ENCODE results near the gene CARD9. TPM values are rescaled to one million over a fixed set of nuclear protein-coding genes. Genes with fewer than 3 reads are reported as not detected.
"Not testable (repeated sequence)": the region's sequence is repeated elsewhere in the genome, so short reads cannot be mapped to it uniquely, and the experiment has no call there.

The CARD9 gene
- total RNA-seq, 1 experiment from 2014 or later, result 0.28 TPM

GRCh38 chr9:136357202-136357725 lies 16.2 kb downstream of the CARD9 start:
- Histone ChIP-seq H3K4me3 (ENCODE audit: insufficient read depth, low read depth, low read length) (no peak overlapping the region), H3K27me3 (ENCODE audit: control insufficient read depth, insufficient read depth, low read length) (no peaks in the 10 kb centered on the region), H3K36me3 (replicated peaks; ENCODE audit: control insufficient read depth, insufficient read depth, low read length) (no peaks in the 10 kb centered on the region; the same call in 1 of the 2 replicates)
- no peak for DNase-seq

DNA sequence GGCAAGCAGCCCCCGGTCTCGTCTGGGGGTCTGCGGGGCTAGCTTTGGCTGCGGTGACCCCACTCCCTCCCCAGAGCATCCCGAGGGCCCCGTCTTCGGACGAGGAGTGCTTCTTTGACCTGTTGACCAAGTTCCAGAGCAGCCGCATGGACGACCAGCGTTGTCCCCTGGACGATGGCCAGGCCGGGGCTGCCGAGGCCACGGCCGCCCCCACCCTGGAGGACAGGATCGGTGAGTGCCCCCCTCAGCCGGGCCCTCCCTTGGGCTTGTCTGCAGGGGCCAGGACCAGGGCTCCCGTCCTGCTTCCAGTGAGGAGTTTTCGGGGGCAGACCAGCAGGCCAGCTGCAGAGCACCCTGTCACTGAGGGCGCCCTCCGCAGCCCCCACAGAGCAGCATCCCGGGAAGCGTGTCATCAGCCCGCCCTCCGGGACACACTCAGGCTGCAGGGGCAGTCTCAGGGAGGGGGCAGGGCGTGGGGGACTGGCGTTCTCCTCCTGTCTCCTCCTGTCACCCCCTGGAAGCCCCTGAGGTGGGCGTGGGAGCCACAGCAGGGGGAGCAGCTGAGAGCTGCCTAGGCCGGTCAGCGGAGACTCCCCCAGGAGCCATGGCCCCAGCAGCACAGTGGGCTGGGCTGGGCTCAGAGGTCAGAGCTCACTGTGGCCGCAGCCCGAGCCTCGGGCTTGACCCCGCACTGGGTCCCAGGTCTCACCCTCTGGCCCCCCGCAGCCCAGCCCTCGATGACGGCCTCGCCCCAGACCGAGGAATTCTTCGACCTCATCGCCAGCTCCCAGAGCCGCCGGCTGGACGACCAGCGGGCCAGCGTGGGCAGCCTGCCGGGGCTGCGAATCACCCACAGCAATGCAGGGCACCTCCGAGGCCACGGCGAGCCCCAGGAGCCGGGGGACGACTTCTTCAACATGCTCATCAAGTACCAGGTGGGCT lies 17.6 kb downstream of the CARD9 start:
- H3K4me3 ChIP-seq (ENCODE audit: insufficient read depth, low read depth, low read length), result no peak overlapping the region
- H3K27me3 ChIP-seq (ENCODE audit: control insufficient read depth, insufficient read depth, low read length), result no peaks in the 10 kb centered on the region
- no peaks in the 10 kb centered on the region for H3K36me3 ChIP-seq (replicated peaks; ENCODE audit: control insufficient read depth, insufficient read depth, low read length)
- DNase-seq, result peak; percentile 66

DNA sequence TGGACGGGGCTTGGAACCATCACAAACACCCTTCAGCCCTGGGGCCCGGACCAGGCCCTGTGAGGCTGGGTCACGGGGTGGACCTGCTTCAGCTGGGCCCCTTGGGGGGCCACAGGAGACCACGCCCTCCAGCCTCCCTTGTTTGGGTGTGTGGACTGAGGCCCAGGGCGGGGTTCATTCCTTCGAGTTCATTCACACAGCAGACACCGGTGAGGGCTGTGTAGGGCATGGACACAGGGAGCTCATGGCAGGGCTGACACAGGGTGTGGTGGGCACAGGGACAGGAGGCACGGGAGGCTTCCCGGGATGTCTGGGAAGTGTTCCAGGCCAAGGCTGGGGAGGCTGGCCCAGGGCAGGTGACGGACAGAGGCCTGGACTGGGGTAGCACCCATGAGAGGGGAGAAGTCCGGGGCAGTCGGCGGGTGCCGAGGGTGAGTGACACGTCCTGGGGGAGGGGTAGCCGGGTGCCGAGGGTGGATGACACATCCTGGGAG lies 18.8 kb downstream of the CARD9 start:
- H3K36me3 ChIP-seq (replicated peaks; ENCODE audit: control insufficient read depth, insufficient read depth, low read length), result no peaks in the 10 kb centered on the region

GRCh38 chr9:136353757-136354488 lies 19.5 kb downstream of the CARD9 start:
- H3K27me3 ChIP-seq (ENCODE audit: control insufficient read depth, insufficient read depth, low read length), result no peaks in the 10 kb centered on the region
- DNase-seq, result no peak
- no peak overlapping the region for H3K4me3 ChIP-seq (ENCODE audit: insufficient read depth, low read depth, low read length)
- H3K36me3 ChIP-seq (replicated peaks; ENCODE audit: control insufficient read depth, insufficient read depth, low read length), result no peaks in the 10 kb centered on the region

More for the DNA sequence above, 18.8 kb downstream of the CARD9 start:
- peak; percentile 66 for DNase-seq
- no peak overlapping the region for H3K4me3 ChIP-seq (ENCODE audit: insufficient read depth, low read depth, low read length)
- H3K27me3 ChIP-seq (ENCODE audit: control insufficient read depth, insufficient read depth, low read length), result no peaks in the 10 kb centered on the region

DNA sequence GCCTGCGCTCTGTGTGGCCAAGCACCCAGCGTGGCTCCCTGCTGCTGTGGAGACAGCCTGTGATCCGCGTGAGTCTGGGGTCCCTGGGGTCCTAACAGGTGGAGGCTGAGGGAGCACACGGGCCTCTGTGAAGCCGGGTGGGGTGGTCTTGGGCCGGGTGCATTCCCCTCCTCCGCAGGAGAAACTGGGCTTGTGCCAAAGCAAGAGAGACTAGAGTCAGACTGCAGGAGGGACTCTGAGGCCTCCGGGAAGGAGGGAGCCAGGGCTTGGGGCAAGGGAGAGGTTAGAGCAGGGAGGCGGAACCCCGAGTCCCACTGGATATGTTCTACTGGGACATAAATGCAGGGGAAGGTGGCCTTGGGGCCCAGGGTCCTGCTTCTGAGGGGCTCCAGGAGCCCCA lies 20.4 kb downstream of the CARD9 start:
- DNase-seq, result no peak
- H3K36me3 ChIP-seq (replicated peaks; ENCODE audit: control insufficient read depth, insufficient read depth, low read length), result no peaks in the 10 kb centered on the region
- no peak overlapping the region for H3K4me3 ChIP-seq (ENCODE audit: insufficient read depth, low read depth, low read length)
- no peaks in the 10 kb centered on the region for H3K27me3 ChIP-seq (ENCODE audit: control insufficient read depth, insufficient read depth, low read length)

DNA sequence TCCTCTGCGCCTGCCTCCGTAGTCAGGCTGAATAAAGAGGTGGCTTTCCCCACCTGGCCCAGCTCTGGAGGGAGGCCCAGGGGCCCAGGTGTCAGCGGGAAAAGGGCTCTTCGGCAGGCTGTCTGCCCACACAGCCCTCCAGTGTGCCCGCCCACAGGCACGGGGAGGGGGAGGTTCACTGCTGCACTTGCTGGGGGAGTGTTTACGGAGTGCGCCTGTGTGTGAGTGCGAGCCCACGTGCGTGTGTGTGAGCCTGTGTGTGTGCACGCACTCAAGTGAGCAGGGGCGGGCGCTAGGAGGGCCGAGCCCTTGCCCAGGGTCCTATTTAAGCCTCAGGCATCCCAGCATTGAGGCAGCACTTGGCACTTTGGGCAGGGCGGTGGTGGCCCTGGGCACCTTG lies 20.8 kb downstream of the CARD9 start:
- peak; percentile 81 for DNase-seq

DNA sequence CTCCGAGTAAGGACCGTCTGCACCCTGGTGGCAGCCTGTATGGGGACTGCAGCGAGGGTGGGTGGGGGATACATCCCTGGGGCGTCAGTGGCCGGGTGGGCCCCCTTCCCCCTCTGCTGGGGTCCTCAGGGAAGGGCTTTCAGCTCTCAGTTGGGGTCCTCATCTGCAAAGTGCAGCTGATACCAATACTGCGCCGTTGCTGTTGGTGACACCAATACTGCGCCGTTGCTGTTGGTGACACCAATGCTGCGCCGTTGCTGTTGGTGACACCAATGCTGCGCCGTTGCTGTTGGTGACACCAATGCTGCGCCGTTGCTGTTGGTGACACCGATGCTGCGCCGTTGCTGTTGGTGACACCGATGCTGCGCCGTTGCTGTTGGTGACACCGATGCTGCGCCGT lies 21.6 kb downstream of the CARD9 start:
- not testable (repeated sequence) for DNase-seq; H3K4me3 ChIP-seq (ENCODE audit: insufficient read depth, low read depth, low read length); H3K27me3 ChIP-seq (ENCODE audit: control insufficient read depth, insufficient read depth, low read length); H3K36me3 ChIP-seq (replicated peaks; ENCODE audit: control insufficient read depth, insufficient read depth, low read length)

More for the DNA sequence above, 20.8 kb downstream of the CARD9 start:
- Histone ChIP-seq H3K27me3 (ENCODE audit: control insufficient read depth, insufficient read depth, low read length) (no peaks in the 10 kb centered on the region), H3K36me3 (replicated peaks; ENCODE audit: control insufficient read depth, insufficient read depth, low read length) (no peaks in the 10 kb centered on the region), H3K4me3 (ENCODE audit: insufficient read depth, low read depth, low read length) (no peak overlapping the region)

DNA sequence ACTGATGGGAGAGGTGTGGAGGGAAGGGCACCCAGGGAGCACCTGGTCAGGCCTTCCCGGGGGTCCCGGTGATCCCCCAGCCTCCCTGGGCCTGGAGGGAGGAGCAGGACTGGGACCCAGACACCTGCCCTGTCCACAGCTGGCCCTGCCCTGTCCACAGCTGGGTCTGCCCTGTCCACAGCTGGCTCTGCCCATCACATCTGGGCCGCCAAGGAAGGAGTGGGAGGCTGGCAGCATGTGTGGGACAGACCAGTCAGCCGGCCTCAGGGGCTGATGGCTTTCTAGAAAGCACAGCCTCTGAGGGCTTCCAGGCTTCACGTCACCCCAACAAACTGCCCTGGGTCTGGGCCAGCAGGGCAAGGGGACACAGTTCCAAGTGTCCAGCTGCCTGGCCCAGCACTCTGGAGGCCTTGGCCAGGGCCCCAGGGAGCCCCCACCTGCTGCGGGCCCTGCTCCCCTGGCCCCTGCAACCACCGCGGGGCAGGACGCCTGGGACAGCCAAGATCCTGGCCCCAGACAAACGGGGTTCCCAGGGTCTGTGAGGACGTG lies 22.1 kb downstream of the CARD9 start:
- H3K4me3 ChIP-seq (ENCODE audit: insufficient read depth, low read depth, low read length), result no peak overlapping the region
- no peak for DNase-seq
- H3K27me3 ChIP-seq (ENCODE audit: control insufficient read depth, insufficient read depth, low read length), result no peaks in the 10 kb centered on the region
- H3K36me3 ChIP-seq (replicated peaks; ENCODE audit: control insufficient read depth, insufficient read depth, low read length), result no peaks in the 10 kb centered on the region

- Histone ChIP-seq H3K27me3 (ENCODE audit: control insufficient read depth, insufficient read depth, low read length) (no peaks in the 10 kb centered on the region), H3K4me3 (ENCODE audit: insufficient read depth, low read depth, low read length) (no peak overlapping the region), H3K36me3 (replicated peaks; ENCODE audit: control insufficient read depth, insufficient read depth, low read length) (no peaks in the 10 kb centered on the region)
- DNase-seq, result no peak
Measured at GRCh38 chr9:136349546-136349945, 23.9 kb downstream of the CARD9 start.

DNA sequence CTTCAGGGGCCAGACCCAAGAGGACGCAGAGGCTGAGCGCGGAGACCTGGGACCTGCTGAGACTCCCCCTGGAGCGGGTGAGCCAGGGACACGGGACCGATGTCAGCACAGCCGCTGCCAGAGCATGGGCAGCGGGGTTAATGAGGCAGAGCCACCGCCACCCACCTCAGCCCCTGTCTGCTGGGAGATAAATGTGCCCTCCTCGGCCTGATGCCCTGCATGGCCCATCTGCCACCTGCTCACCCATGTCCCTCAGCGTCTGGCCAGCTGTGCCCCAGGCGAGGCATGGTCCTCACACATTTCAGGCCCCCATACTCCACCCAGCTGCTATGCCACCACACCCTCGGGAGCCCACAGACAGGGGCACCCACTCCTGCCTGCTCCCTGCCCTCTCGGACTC lies 24.8 kb downstream of the CARD9 start:
- Histone ChIP-seq H3K36me3 (replicated peaks; ENCODE audit: control insufficient read depth, insufficient read depth, low read length) (no peaks in the 10 kb centered on the region), H3K27me3 (ENCODE audit: control insufficient read depth, insufficient read depth, low read length) (no peaks in the 10 kb centered on the region), H3K4me3 (ENCODE audit: insufficient read depth, low read depth, low read length) (no peak overlapping the region)
- DNase-seq, result no peak

DNA sequence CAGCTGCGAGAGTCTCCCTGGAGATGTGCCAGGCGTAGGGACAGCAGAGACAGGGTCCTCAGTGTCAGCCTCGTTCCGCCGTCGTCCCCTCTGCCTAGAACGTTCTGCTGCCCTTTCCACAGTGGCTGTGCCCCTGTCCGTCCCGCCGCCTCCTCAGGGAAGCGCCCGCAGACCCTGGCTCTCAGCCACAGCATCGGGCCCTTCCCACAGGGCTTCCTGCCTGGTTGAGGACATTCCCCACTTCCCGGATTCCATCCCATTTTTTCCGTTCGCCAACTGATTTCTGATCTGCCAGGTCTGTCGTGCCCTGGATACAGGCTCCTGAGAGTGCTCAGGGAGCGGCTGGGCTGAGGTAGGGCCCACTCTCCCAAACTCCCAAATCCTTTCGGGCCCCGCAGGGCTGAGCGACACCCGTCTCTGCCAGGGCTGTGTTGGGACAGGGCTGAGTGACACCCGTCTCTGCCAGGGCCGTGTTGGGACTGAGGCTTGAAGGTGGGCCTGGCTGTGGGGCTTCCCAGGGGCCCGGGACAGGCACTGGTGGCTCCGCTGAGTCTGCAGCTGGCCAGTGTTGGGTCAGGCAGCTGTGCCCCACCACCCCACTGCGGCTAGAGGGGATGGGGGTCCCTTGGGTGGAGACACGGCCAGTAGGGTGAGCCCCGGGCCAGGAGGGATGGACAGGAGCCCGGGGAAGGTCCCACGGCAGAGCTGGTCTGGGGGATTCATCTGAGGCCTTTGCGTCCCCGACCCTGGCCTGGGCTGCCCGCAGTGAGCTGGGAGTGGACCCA lies 25.8 kb downstream of the CARD9 start:
- no peaks in the 10 kb centered on the region for H3K36me3 ChIP-seq (replicated peaks; ENCODE audit: control insufficient read depth, insufficient read depth, low read length)
- no peak overlapping the region for H3K4me3 ChIP-seq (ENCODE audit: insufficient read depth, low read depth, low read length)
- H3K27me3 ChIP-seq (ENCODE audit: control insufficient read depth, insufficient read depth, low read length), result no peaks in the 10 kb centered on the region
- no peak for DNase-seq

GRCh38 chr9:136346927-136347465 lies 26.5 kb downstream of the CARD9 start:
- no peak overlapping the region for H3K4me3 ChIP-seq (ENCODE audit: insufficient read depth, low read depth, low read length)
- H3K27me3 ChIP-seq (ENCODE audit: control insufficient read depth, insufficient read depth, low read length), result no peaks in the 10 kb centered on the region
- no peaks in the 10 kb centered on the region for H3K36me3 ChIP-seq (replicated peaks; ENCODE audit: control insufficient read depth, insufficient read depth, low read length)
- no peak for DNase-seq

GRCh38 chr9:136346157-136346481 lies 27.4 kb downstream of the CARD9 start:
- H3K4me3 ChIP-seq (ENCODE audit: insufficient read depth, low read depth, low read length), result no peak overlapping the region
- no peaks in the 10 kb centered on the region for H3K36me3 ChIP-seq (replicated peaks; ENCODE audit: control insufficient read depth, insufficient read depth, low read length)
- no peak for DNase-seq
- H3K27me3 ChIP-seq (ENCODE audit: control insufficient read depth, insufficient read depth, low read length), result no peaks in the 10 kb centered on the region

Measured in H7 (cell line).